Measurements from ENCODE around the gene KRTAP10-11.
"Not testable (repeated sequence)": the region's sequence is repeated elsewhere in the genome, so short reads cannot be mapped to it uniquely, and the experiment has no call there.

KRTAP10-11 gene

DNA sequence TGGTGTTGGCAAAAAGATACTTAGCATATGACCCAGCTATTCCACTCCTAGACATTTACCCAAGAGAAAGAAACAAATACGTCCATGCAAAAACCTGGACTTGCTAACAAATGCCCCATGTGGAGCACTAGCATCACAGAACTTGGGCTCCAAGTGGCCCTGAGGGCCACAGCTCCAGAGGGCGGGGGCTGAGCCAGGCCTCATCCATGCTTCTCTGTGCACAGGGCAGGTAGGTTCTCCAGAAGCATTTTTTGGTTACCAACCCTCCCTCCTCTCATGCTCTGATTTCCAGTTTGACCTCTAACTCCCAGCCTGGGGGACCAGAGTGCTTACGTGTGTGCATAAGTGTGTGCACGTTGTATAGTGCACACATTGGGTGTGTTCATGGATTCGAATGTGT is 18.5 kb downstream of the KRTAP10-11 start:
- DNase-seq (ENCODE audit: low spot score) = no peak

DNA sequence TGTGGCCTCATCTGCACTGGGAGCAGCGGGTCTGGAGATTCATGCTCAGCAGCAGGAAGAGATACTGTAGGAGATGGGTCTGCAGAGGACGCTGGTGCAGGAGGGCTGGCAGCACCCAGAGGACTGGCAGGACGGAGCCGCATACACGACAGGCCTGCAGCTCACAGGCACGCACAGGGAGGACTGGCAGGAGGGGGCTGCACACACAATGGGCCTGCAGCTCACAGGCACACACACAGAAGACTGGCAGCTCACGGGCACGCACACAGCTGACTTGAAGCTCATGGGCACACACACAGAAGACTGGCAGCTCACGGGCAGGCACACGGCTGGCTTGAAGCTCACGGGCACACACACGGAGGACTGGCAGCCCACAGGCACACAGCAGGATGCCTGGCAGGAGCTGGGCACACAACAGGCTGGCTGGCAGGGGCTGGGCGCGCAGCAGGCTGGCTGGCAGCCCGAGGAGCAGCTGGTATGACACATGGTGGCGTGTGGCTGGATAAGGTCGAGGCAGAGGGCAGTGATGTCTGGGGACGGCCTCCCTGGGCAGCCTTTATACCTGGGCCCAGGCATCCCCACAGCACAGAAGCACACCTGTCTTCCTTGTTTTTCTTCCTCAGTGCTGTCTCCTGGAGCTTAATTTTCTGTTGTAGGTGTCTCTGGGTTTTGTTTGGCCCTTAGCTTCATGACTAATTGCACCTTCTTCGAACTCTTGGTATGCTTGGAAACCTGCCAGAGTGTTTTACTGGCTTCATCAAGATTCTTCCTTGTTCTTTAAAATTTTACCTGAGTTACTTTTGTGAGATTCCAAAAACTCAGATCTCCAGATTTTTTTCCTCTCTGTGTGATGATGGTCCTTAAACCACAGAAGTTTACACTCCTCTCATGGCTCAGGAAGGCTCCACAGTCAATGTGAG is 20.4 kb downstream of the KRTAP10-11 start, which contains the start of gene KRTAP12-2:
Gene KRTAP12-2 (minus strand): TSS at position 527 of the 920 bp plus-strand sequence. CDS start 41 bp downstream, at position 486.
- no peak for DNase-seq (ENCODE audit: low spot score)

DNA sequence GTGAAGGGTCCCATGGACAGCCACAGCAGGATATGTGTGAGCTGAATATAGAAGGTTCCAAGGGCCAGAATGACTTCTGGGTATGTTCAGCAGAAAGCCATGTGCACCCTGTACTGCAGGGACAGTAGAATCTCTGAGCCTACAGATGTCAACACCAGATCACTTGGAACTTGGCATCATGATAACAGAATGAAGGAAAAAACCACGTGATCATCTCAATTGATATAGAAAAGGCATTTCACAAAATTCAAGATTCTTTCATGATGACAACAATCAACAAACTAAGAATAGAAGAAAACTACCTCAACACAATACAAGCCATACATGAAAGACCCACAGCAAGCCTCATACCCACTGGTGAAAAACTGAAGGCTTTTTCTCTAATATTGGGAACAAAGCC is 21.4 kb downstream of the KRTAP10-11 start:
- no peak for DNase-seq (ENCODE audit: low spot score)

DNA sequence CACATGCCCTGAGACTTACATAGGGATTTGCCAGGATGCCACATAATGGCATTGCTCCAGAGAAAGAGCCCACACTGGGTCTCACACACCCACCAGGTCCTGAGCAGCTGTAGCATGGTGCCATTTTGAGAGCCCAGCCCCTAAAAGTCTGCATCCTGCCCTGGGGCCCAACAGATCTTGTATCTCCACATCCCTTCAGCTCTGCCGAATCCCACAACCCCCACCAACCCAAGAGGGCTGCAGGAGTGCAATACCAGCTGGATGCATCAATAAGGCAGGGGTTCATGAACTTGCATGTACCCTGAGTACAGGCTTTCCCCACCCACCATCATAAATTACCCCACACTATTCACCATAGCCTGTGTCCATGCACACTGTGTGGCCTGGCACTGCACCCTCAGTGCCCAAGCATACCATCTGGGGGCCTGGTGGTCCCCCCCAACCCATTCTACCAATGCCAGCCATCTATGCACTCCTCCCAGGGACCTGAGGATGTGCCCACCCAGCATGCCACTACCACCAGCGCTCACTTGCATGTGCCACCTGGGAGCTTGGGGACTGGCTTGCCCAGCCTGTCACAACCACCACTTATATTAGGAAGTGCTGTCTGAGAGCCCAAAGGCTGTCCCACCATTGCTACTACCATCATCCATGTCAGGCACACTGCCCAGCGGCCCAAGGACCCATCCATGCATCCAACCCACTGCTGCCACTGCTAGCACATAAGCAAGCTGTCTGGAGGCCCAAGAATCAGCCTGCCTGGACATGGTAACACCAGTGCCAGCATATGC is 24.6 kb downstream of the KRTAP10-11 start:
- no peak for DNase-seq (ENCODE audit: low spot score)

DNA sequence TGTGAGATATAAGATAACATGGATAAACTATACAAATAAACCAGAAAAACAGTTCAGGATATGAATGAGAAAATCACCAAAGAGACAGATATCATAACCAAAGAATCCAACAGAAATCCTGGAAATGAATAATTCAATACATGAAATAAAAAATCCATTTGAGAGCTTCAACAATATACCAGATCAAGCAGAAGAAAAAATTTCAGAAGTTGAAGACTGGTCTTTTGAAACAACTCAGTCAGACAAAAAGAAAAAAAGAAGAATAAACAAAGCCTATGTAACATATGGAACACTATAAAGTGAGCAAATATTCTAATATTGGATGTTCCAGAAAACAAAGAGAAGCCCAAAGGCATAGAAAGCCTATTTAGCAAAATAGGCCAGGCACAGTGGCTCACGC is 25.7 kb downstream of the KRTAP10-11 start:
- DNase-seq (ENCODE audit: low spot score) = no peak

GRCh38 chr21:44677881-44678280 is 31.7 kb downstream of the KRTAP10-11 start:
- no peak for DNase-seq (ENCODE audit: low spot score)

DNA sequence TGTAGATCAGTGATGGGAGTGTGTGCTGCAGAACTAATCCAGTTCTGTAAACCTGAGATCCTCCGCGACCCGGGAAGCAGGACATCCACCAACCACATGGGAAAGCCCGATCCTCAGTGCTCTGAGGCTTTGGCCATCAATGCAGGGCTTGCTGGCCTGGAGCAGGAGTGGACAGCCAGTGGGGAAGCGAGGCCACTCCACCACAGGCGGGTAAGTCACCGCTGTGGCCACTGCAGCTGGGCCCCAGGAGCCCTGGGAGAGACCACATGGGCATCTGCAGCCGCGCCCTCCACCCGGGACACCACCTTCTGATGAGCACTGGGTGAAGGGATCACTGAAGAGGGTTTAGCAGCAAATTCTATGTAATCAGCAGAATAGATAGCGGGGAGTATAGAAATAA is 34.9 kb downstream of the KRTAP10-11 start:
- DNase-seq (ENCODE audit: low spot score) = no peak

GRCh38 chr21:44681861-44682579 is 35.8 kb downstream of the KRTAP10-11 start, which contains the start of gene KRTAP12-1:
KRTAP12-1 (minus strand) TSS chr21:44682163; CDS start chr21:44682123, 40 bp downstream.
- DNase-seq (ENCODE audit: low spot score) = no peak

DNA sequence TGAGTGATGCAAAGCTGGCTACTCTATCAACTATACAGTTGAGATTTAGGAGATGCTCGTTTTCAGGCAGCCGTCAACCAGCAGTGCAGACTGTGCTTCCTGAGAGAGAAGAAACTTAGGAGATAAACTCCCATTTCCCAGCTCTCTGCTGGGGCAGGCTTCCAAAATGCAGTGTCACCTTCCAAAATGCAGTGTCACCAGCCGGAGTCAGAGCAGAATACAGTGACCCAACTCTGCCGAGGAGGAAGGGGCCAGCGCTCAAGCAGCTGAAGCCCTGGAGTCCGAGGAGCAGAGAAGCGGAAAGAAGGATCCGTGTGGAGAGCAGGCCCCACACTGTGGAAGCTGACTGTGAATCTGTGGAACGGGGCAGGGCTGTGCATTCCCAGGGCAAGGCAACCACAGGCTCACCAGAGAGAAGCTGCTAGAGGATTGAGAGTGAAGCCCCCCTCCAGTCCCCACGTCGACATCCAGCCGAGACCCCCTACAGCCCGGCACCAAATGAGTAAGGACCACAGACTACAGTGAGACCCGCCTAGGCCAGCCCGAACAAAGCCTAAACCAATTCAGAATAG is 36.5 kb downstream of the KRTAP10-11 start:
- no peak for DNase-seq (ENCODE audit: low spot score)

DNA sequence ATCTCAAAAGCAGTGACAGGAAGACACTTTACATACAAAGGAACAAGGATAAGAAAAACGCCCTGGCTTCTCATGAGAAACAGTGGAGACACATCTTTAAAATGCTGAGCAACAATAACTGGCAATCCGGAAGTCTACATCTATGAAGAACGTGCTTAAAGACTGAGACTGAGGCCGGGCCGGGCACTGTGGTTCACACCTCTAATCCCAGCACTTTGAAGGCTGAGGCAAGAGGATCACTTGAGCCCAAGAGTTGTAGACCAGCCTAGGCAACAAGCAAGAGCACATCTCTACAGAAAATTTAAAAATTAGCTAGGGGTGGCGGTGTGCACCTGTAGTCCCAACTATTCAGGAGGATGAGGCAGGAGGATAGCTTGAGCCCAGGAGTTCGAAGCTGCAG is 37.9 kb downstream of the KRTAP10-11 start:
- DNase-seq (ENCODE audit: low spot score) = no peak

GRCh38 chr21:44684483-44684882 is 38.3 kb downstream of the KRTAP10-11 start:
- no peak for DNase-seq (ENCODE audit: low spot score)

DNA sequence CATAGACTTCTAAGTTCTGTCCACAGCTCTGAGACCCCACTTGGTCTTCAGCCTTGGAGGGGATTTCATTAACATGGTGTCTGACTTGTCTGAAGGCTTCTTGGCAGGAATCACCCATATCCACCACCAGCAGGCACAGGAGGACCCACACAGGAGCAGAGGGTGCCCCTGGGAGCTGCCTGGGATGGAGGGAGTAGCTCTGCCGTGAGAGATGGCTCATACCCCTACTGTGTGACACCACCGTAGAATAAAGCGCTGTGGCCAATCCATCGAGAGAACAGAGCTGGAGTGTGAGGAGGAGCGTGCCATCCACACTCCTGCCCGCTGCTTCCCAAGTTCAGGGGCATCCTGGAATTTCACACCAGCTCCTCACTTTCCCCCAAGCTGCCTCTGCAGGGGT is 38.8 kb downstream of the KRTAP10-11 start:
- not testable (repeated sequence) for DNase-seq (ENCODE audit: low spot score)

- no peak for DNase-seq (ENCODE audit: low spot score)
These were observed 40.0 kb downstream of the KRTAP10-11 start for GRCh38 chr21:44686000-44686781.

DNA sequence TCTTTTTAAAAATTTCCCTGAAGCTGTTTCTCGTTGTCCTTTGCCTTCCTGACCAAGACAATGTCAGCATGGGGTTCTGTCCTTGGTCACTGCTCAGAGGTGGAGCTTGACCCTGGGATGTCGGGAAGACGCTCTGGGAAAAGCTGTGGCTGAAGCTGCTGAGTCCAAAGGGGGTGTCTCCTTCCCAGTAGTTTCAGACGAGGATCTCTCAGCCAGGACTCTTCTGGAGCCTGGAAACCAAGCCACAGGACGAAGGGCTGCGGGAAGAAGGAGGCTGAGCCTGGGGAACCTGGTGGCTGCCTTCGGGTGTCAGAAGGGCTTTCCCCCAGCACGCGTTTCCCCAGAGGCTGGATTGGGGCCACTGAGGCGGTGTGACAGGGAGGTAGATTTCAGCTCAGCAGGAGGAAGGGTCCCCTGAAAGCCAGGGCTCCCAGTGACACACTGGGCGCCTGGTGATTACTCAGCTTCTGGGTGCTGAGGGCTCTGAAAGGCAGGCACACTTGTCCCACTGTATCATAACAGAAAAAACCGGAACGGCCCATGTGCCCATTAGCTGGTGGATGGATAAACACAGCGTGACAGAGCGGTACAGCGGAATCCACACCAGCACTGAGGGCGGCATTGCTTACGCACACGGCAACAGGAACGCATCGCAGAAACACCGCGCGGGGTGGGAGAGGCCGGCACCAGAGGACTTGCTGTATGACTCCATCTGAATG is 40.8 kb downstream of the KRTAP10-11 start:
- no peak for DNase-seq (ENCODE audit: low spot score)

DNA sequence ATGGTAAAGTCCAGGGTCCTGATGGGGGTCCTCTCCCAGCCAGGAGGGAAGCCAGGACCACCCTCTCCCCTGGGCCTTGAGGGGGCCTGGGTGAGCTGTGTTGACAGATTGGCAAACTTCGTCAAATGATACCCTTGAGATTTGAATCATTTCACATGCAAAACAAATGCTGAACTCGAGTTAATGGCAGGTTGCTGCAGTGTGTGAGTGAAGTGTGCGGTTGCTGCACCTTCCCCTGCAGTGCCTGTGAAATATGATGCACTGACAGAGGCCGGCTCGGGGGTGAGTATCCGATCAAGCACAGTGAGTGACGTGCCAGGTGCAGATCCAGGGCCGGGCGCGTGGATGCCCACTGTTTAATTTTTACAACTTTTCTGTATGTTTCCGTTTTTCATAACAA is 41.5 kb downstream of the KRTAP10-11 start:
- DNase-seq (ENCODE audit: low spot score) = no peak

- DNase-seq (ENCODE audit: low spot score) = not testable (repeated sequence)
These were observed 43.5 kb downstream of the KRTAP10-11 start for GRCh38 chr21:44689740-44690139.

GRCh38 chr21:44691686-44692085 is 45.5 kb downstream of the KRTAP10-11 start:
- no peak for DNase-seq (ENCODE audit: low spot score)

DNA sequence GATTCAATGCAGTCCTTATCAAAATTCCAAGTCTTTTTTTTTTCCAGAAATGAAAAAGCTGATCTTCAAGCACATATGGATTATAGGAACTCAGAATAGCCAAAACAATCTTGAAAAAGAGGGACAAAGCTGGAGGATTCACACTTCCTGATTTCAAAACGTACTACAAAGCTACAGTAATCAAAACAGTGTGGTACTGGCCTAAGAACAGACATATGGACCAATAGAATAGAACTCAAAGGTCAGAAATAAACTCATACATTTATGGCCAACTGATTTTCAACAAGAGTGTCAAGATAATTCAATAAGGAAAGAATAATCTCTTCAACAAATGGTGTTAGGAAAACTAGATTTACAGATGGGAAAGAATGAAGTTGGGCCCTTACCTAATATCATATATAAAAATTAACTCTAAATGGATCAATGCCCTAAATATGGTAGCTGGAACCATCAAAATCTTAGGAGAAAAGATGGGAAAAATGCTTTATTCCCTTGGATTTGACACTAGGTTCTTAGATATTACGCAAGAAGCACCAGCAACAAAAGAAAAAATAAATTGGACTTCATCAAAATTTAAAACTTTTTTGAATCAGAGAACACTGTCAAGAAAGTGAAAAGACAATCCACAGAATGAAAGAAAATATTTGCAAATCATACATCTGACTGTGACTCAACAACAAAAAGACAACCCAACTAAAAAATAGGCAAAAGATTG is 46.7 kb downstream of the KRTAP10-11 start:
- no peak for DNase-seq (ENCODE audit: low spot score)

GRCh38 chr21:44694776-44695175 is 48.6 kb downstream of the KRTAP10-11 start:
- no peak for DNase-seq (ENCODE audit: low spot score)
